OCI-LY1 (cell line): ENCODE results near the gene GLRB.

Experiments
- EZH2 ChIP-seq: fragments of 200-600 bp; sonication (generic), shearing (Covaris generic); IDR thresholded peaks from 2 replicates; pipeline ENCODE4 v1.8.0; 2017; ENCODE audit warnings: borderline replicate concordance, mixed run types, mild to moderate bottlenecking, antibody characterized with exemption, low read length, moderate library complexity, mixed read lengths
- TF ChIP-seq, protein P1 (sequence below): fragments of 200-600 bp; sonication (generic), shearing (Covaris generic); IDR thresholded peaks from 2 replicates; pipeline ENCODE4 v1.5.1; 2017; ENCODE audit warnings: mild to moderate bottlenecking, antibody characterized with exemption, low read length, moderate library complexity, mixed read lengths

DNA sequence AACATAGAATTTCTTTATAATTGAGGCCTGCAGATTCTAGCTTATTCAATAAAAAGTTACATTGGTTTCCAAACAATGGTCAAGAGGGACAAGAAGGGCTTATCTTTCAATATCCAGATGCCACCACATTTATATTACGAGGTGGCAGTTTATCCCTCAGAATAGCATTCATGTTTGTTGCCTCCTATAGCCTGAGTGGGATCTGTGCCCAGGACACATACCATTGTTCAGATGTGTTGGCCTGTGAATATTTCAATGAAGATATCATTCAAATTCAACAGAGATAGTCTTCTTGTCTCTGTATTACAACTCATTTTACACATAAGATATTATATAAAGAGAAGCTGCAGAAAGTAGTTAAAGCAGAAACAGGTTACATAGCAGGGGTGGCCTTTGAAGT, 20.5 kb downstream of the GLRB start:
- TF ChIP-seq, protein P1, sequence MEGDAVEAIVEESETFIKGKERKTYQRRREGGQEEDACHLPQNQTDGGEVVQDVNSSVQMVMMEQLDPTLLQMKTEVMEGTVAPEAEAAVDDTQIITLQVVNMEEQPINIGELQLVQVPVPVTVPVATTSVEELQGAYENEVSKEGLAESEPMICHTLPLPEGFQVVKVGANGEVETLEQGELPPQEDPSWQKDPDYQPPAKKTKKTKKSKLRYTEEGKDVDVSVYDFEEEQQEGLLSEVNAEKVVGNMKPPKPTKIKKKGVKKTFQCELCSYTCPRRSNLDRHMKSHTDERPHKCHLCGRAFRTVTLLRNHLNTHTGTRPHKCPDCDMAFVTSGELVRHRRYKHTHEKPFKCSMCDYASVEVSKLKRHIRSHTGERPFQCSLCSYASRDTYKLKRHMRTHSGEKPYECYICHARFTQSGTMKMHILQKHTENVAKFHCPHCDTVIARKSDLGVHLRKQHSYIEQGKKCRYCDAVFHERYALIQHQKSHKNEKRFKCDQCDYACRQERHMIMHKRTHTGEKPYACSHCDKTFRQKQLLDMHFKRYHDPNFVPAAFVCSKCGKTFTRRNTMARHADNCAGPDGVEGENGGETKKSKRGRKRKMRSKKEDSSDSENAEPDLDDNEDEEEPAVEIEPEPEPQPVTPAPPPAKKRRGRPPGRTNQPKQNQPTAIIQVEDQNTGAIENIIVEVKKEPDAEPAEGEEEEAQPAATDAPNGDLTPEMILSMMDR, result no peak
- TF ChIP-seq EZH2, result no peak
